IgD-negative memory B cell (primary cell): ENCODE data around the gene TEX12. TPM values are rescaled to one million over a fixed set of nuclear protein-coding genes. Genes with fewer than 3 reads are reported as not detected.
A peak's percentile ranks its signal among the peaks of the same experiment; 100 is the strongest.

Experiments used
- H3K27ac Mint-ChIP-seq, 3 donors: one replicate each; pipeline ENCODE4 v1.8.0; 2020 to 2022; ENCODE audit warnings: mild to moderate bottlenecking in 3 of 3, mixed read lengths in 3 of 3, moderate library complexity in 1 of 3
- H3K27me3 Mint-ChIP-seq: one replicate; pipeline ENCODE4 v1.8.0; 2021; ENCODE audit warnings: mixed read lengths
- H3K36me3 Mint-ChIP-seq: one replicate; pipeline ENCODE4 v1.8.0; 2020; ENCODE audit warnings: mild to moderate bottlenecking, mixed read lengths
- H3K4me1 Mint-ChIP-seq, 3 donors: one replicate each; pipeline ENCODE4 v1.8.0; 2020 to 2022; ENCODE audit warnings: mixed read lengths in 3 of 3, mild to moderate bottlenecking in 1 of 3
- H3K4me3 Mint-ChIP-seq, 4 donors: one replicate each; pipeline ENCODE4 v1.8.0; 2020 to 2022; ENCODE audit warnings: mild to moderate bottlenecking in 4 of 4, mixed read lengths in 4 of 4, moderate library complexity in 3 of 4
- H3K9me3 Mint-ChIP-seq, 3 donors: one replicate each; pipeline ENCODE4 v1.8.0; 2020 to 2021; ENCODE audit warnings: mixed read lengths in 3 of 3, mild to moderate bottlenecking in 1 of 3
- polyA plus RNA-seq: library from polyadenylated mRNA; unstranded; fragments of 300-500 nt; fragmentation: Illumina TruSeq; gene quantifications from one replicate; pipeline ENCODE4 v1.2.3, GENCODE V29; 2021

Gene TEX12
- 0.20 TPM for polyA plus RNA-seq

DNA sequence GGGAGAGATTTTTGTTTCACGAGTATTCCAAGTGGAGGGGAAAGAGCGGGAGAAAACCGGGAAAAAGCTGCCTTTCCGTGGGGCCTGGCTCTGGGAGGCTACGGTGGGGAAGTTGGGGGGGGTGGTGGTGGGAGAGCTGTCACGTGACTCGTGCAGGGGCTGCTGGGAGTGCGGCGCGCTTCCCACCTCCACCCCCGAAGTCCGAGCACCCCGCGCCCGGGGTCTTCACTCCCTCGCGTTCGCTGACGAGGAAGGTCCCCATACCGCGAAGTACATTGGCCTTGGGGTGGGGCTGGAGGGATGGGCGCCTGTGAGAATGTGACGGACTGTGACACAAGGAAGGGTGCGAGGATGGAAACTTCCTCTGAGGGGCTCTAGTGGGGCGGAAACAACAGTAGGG is at the start of gene TEX12:
TEX12 (plus strand) TSS at position 228 of the 400 bp plus-strand sequence. CDS start 1,897 bp downstream, outside the sequence.
- peaks cover 0 to 2% (median 0%) of the 10 kb centered on the region in 3 donors for H3K4me1 Mint-ChIP-seq
- H3K27me3 Mint-ChIP-seq: peaks cover 13% of the 10 kb centered on the region
- H3K27ac Mint-ChIP-seq: no peak within 1 kb of the TSS
- no peaks in the 10 kb centered on the region for H3K36me3 Mint-ChIP-seq
- no peak within 1 kb of the TSS for H3K4me3 Mint-ChIP-seq
- H3K9me3 Mint-ChIP-seq: peaks cover 0 to 2% (median 0%) of the 10 kb centered on the region in 3 donors

GRCh38 chr11:112118176-112118575 is 49.0 kb upstream of the TEX12 start:
- H3K4me1 Mint-ChIP-seq: peaks cover 4 to 8% (median 6%) of the 10 kb centered on the region in 3 donors
- no peak overlapping the region for H3K27ac Mint-ChIP-seq
- H3K4me3 Mint-ChIP-seq: no peak overlapping the region
- H3K9me3 Mint-ChIP-seq: no peaks in the 10 kb centered on the region
- H3K36me3 Mint-ChIP-seq: no peaks in the 10 kb centered on the region
- H3K27me3 Mint-ChIP-seq: no peaks in the 10 kb centered on the region

DNA sequence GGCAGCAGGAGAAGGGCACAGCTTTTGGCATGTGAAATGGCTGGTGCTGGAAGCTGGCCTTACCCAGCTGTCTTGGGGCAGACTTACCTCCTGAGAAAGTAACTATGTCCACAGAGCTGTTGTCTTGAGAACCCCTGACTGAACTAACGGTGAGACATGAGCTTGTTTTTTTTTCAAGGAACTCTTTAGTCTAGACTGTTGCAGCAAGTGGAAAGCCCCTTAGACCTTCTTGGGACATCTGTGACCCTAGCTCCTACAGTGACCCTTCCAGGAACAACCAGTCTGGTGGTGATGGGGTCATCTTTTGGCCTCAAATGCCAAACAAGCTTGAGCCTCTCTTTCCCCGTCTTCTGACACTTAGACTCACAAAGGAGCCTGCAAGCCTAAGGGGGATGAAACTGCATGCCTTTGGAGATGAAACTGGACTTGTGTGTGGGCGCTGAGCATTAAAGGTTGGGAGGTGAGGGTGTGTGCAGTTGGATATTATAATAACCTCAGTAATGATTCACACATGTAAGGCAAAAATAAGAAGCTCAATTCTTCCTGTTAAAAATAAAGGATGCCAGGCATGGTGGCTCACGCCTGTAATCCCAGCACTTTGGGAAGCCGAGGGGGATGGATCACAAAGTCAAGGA is 45.1 kb upstream of the TEX12 start:
- Mint-ChIP-seq H3K4me3 (no peak overlapping the region), H3K9me3 (no peaks in the 10 kb centered on the region), H3K4me1 (peaks cover 4 to 6% (median 5%) of the 10 kb centered on the region in 3 donors), H3K27ac (no peak overlapping the region), H3K27me3 (no peaks in the 10 kb centered on the region), H3K36me3 (peaks cover 5% of the 10 kb centered on the region)

- H3K4me3 Mint-ChIP-seq: no peak overlapping the region
- peaks cover 4 to 6% (median 5%) of the 10 kb centered on the region in 3 donors for H3K4me1 Mint-ChIP-seq
- no peaks in the 10 kb centered on the region for H3K9me3 Mint-ChIP-seq
- no peak overlapping the region for H3K27ac Mint-ChIP-seq
- H3K36me3 Mint-ChIP-seq: peaks cover 7% of the 10 kb centered on the region
- H3K27me3 Mint-ChIP-seq: no peaks in the 10 kb centered on the region
Measured at GRCh38 chr11:112123129-112123528, 44.0 kb upstream of the TEX12 start.

DNA sequence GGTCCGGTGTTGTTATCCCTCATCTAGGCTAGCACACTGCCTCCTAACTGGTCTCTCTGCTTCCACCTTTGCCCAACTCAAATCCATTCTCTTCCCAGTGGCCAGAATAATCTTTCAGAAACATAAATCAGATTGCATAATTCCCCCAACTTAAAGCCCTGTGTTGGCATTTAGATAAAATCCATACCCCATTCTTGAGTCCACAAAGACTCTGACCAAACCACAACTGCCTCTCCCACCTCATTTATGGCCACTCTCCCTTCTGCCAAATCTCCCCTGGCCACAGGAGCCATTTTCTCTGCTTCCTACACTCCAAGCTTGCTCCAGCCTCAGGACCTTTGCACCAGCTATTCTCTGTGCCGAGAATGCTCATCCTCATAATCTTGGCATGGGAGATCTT is 40.1 kb upstream of the TEX12 start:
- Mint-ChIP-seq H3K27ac (no peak overlapping the region), H3K9me3 (no peaks in the 10 kb centered on the region), H3K4me1 (no peaks in the 10 kb centered on the region), H3K4me3 (no peak overlapping the region), H3K36me3 (peaks cover 7% of the 10 kb centered on the region), H3K27me3 (no peaks in the 10 kb centered on the region)

GRCh38 chr11:112128483-112129121 is 38.6 kb upstream of the TEX12 start:
- no peak overlapping the region for H3K27ac Mint-ChIP-seq
- no peak overlapping the region for H3K4me3 Mint-ChIP-seq
- no peaks in the 10 kb centered on the region for H3K27me3 Mint-ChIP-seq
- H3K9me3 Mint-ChIP-seq: no peaks in the 10 kb centered on the region
- no peaks in the 10 kb centered on the region for H3K4me1 Mint-ChIP-seq
- H3K36me3 Mint-ChIP-seq: peaks cover 7% of the 10 kb centered on the region

GRCh38 chr11:112129656-112130055 is 37.5 kb upstream of the TEX12 start:
- Mint-ChIP-seq H3K4me3 (no peak overlapping the region), H3K27me3 (no peaks in the 10 kb centered on the region), H3K4me1 (no peaks in the 10 kb centered on the region), H3K27ac (peak overlapping the region in 1 of 3 donors; percentile 34), H3K9me3 (no peaks in the 10 kb centered on the region), H3K36me3 (peaks cover 7% of the 10 kb centered on the region)

DNA sequence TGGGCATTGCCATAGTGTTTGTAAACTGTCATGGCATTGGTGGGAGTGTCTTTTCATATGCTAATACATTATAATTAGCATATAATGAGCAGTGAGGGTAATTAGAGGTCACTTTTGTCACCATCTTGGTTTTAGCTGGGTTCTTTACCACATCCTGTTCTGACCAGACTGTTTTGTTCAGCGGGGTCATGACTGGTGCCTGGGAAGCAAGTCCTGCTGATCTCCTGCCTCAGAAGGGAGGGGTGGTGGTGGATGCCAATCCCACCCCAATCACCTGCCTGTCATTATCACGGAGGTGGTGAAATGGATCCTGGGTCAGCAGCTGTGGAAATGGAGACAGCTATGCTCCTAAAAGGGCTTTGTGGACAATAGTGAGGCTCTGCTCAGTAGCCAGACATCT is 34.4 kb upstream of the TEX12 start:
- no peak overlapping the region for H3K27ac Mint-ChIP-seq
- no peaks in the 10 kb centered on the region for H3K27me3 Mint-ChIP-seq
- no peaks in the 10 kb centered on the region for H3K9me3 Mint-ChIP-seq
- no peak overlapping the region for H3K4me3 Mint-ChIP-seq
- H3K36me3 Mint-ChIP-seq: no peaks in the 10 kb centered on the region
- no peaks in the 10 kb centered on the region for H3K4me1 Mint-ChIP-seq

DNA sequence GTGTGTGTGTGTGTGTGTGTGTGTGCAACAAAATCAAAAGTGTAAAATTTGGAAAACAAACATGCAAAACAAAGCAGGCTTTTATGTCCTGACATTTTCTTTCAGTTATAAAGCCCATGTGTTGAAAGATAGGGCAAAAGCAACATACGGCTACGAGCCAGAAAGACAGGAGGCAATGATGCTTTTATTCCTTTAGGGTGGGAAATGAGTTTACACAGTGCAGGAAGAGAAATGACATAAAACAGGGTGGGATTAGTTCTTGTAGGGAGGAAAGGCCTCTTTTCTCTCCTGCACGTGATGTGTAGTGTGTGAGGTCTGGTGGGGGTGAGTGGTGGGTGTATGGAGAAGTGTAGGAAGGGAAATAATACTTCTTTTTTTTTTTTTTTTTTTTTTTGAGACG is 32.7 kb upstream of the TEX12 start:
- Mint-ChIP-seq H3K27ac (no peak overlapping the region), H3K9me3 (no peaks in the 10 kb centered on the region), H3K36me3 (no peaks in the 10 kb centered on the region), H3K4me1 (no peaks in the 10 kb centered on the region), H3K4me3 (no peak overlapping the region), H3K27me3 (no peaks in the 10 kb centered on the region)

GRCh38 chr11:112143597-112143996 is 23.6 kb upstream of the TEX12 start:
- Mint-ChIP-seq H3K4me1 (no peaks in the 10 kb centered on the region), H3K9me3 (peaks cover 0 to 6% (median 2%) of the 10 kb centered on the region in 3 donors), H3K36me3 (peaks cover 7% of the 10 kb centered on the region), H3K27me3 (no peaks in the 10 kb centered on the region), H3K27ac (no peak overlapping the region), H3K4me3 (no peak overlapping the region)

DNA sequence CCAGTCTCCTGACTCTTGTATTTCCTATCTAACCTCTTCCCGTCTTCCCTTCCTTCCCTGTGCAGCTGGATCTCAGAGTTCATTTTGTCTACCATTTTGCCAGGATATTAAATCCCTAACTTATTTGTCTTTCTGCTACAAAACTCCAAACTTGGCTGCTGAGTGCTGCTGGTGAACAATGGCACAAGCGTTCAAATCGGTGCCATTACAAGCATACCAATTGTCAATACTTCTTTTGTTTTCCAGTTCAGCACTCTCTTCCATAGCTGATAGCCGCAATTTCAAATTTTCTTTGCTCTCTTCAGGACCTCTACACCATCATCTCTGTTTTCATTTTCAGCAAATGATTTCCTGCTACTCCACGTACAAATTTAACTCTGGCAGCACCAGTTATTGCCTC is 16.7 kb upstream of the TEX12 start:
- no peak overlapping the region for H3K4me3 Mint-ChIP-seq

DNA sequence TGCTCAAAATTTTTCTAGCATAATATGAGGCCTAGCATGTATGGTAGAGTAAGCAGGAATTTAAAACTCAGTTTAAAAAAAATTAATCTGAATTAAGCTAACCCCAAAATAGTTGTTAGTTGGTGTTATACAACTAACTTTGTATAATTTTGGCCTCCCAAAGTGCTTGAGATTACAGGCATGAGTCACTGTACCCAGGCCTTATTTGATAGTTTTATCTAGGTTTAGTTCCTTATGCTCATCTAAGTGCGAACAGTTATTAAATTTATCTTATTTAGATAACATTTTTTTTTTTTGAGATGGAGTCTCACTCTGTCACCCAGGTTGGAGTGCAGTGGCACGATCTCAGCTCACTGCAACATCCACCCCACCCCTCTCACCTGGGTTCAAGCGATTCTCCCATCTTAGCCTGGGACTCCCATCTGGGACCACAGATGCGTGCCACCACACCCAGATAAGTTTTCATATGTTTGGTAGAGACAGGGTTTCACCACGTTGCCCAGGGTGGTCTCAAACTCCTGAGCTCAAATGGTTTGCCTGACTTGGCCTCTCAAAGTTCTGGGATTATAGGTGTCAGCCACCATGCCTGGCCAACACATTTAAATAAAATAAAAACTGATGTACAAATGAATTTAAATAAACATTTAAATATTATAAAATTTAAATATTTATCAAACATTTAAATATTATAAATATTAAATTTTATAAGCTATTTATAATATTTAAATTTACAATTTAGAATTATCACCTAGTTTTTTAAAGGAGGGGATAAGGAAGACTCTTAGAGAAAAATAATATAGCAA is 10.8 kb upstream of the TEX12 start:
- no peaks in the 10 kb centered on the region for H3K36me3 Mint-ChIP-seq
- H3K27me3 Mint-ChIP-seq: no peaks in the 10 kb centered on the region
- H3K4me1 Mint-ChIP-seq: peaks cover 0 to 5% (median 0%) of the 10 kb centered on the region in 3 donors
- no peaks in the 10 kb centered on the region for H3K9me3 Mint-ChIP-seq
- H3K4me3 Mint-ChIP-seq: no peak overlapping the region
- H3K27ac Mint-ChIP-seq: no peak overlapping the region

More for the DNA sequence above, 16.7 kb upstream of the TEX12 start:
- Mint-ChIP-seq H3K27me3 (no peaks in the 10 kb centered on the region), H3K4me1 (no peaks in the 10 kb centered on the region), H3K9me3 (no peaks in the 10 kb centered on the region), H3K36me3 (no peaks in the 10 kb centered on the region), H3K27ac (no peak overlapping the region)

DNA sequence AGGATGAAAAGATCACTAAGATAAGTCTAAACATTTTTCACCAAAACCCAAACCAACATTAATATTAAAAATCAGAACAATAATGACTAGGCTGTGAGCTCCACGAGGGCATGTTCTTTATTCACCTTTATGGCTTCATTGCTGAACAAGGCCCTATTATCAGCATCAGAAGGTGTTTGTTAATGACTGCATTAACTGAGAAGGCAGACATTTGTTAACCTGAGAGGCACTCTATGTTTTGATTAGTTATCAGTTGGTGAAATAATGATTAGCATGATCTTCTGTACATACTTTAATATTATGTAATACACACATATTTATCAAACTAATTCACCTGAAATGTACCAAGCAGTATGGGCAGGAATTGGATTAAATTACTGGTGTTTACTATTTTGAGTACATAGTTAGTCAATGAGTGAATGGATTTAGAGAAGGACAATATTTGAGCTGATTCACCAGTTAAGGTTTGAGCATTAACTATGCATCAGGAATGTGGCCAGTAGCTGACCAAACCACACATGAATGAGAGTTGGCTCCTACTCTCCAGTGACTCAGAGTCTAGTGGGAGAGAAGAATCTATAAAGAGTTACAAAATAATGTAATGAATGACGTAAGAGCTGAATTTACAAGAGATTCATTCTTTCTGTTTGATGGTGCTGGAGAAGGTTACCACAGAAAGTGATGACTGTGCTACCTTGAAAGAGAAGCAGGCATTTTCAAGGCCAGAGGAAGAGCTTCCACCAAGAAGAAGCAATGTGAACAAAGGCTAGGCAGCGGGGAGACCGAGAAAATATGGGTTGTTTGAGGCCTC is 10.0 kb upstream of the TEX12 start:
- Mint-ChIP-seq H3K4me3 (no peak overlapping the region), H3K9me3 (peaks cover 0 to 1% (median 0%) of the 10 kb centered on the region in 3 donors), H3K27me3 (peaks cover 2% of the 10 kb centered on the region), H3K4me1 (peaks cover 0 to 5% (median 0%) of the 10 kb centered on the region in 3 donors), H3K27ac (no peak overlapping the region), H3K36me3 (no peaks in the 10 kb centered on the region)

GRCh38 chr11:112159098-112160065 is 7.8 kb upstream of the TEX12 start:
- Mint-ChIP-seq H3K9me3 (peaks cover 0 to 1% (median 0%) of the 10 kb centered on the region in 3 donors), H3K36me3 (no peaks in the 10 kb centered on the region), H3K27ac (no peak overlapping the region), H3K4me1 (peaks cover 0 to 5% (median 0%) of the 10 kb centered on the region in 3 donors), H3K27me3 (peaks cover 11% of the 10 kb centered on the region), H3K4me3 (no peak overlapping the region)
